ENCODE measurements around the gene GNPTG.

The GNPTG gene

DNA sequence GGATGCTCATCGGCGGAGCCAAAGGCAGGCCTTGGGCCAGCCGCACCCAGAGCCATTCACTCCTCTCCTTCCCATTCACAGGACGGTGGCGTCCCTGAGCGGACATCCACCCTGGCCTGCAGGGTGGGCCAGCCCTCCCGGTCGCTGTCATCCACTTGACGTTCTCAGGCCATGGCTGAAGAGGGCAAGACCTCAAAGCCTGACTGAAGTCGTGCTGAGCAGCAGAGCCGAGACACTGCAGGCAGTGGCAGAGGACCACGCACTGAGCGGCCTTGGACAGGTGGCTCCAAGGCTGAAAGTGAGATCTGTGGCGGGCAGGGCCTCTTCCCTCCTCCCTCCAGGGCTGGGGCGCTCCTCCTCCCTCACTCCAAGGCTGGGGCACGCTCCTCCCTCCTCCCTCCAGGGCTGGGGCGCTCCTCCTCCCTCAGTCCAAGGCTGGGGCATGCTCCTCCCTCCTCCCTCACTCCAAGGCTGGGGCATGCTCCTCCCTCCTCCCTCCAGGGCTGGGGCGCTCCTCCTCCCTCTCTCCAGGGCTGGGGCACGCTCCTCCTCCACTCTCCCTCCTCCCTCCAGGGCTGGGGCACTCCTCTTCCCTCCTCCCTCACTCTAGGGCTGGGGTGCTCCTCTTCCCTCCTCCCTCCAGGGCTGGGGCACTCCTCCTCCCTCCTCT lies 24.1 kb downstream of the GNPTG start:
- no peak for DNase-seq

DNA sequence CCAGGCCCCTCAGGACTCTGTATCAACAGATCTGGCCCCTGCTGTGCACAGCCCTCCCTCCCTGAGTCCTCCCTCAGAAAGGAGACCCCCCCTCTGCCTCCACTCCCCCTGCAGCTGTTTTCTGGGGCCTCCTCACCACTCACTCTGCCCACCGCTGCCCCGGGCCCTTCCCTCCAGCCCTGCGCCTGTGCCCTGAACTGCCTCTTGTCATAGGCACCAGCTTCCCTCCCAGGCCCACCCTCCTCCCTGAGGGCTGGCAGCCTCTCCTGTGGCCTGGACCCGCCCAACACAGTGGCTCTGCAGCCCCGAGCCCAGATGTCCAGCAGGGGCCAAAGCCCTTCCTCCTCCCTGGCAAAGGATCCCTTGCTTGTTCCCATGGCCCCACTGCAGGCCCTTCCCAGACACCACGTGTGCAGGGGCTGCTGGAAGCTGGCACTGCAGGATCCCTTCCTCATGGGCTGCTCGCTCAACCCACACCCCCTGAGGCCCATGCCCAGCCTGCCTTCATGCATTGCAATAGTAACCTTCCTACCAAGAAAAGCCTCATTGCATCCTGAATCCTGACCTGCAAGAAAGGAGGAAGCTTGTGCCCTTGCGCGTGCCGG lies 25.8 kb downstream of the GNPTG start:
- DNase-seq = no peak

DNA sequence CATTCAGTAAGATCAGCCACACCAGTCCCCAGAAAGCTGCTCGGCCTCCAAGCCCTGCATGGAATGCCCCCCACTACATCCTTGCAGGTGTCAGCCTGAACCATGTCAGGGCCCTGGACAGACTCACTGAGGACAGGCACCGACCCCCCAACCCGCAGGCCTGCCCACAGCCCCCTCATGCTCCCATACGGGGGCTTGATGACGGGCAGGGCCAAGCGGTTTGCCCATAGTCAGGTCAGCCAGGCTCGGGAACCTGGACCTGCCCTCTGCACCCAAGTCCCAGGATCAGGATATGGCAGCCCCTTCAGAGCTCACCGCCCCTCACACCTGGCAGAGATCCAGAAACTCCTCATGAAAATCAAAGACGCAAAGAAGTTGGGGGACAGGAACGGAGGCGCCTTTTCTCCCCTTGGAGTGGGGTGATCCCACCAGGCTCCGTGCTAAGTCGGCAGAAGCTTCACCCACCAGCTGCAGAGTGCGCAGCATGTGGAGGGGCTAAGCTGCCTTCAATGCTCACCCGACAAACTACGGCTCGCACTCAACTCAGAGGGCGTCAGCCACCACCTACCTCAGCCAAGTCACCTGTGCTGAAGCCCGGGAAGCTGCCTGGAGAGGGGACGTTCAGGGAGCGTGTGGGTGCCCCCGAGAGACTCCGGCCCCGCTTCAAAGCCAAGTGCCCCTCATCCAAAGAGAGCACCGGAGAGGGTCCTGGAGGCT lies 26.5 kb downstream of the GNPTG start:
- DNase-seq = no peak

DNA sequence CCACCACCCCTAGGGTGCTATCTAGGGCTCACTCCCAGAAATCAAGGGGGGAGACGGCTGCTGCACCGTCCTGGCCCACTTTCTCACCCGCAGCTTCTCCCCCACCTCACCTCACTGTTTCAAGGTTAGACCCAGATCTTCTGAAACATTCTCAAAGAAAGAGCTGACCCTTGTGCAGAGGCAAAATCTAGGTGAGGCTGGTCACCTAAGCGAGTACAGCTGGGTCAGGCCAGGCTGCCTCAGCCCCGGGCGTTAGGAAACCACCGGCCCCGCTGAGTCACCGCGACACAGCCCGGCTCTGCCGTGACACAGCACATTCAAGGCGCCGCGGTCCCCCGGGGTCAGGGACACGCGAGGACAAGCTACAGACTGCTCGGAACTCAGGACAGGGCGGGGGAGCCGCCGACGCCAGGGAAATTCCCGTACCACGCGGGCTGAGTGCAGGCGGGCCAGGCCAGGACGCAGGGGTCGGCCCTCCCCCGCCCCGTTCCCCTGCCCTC lies 27.1 kb downstream of the GNPTG start:
- no peak for DNase-seq

DNA sequence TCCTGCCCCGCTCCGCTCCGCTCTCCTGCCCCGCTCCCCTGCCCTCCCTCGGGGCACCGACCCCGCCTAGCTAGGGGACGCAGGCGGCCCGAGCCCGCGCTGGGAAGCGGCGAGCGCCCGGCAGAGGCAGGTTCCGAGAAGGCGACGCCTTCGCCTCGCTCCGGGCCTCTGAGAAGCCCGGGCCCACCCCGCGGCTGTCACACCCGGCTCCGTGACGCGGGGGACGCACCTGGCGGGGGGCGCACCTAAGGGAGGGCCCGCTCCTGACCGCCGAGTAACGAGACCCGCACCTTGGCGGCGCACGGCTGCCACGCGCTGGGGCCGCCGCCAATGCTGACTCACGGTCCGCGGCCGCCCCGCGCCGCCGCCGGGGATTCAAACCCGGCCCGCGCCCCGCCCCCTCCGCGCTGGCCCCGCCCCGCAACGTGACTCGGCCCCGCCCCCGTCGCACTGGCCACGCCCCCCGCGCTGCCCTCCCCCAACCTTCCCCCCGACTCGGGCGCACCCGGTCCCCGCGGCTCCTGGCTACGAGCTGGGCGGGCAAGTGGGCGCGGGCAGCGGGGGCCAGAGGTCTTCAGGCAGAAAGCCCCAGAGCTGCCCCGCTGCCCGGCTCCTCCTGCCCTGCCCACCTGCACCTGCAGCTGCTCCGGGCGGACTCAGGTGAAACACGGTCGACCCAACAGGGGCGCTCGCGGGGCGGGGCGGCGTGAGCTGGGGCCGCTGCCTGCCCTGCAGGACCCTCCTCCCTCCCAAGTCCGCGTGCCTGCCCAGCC lies 27.8 kb downstream of the GNPTG start:
- DNase-seq = no peak

DNA sequence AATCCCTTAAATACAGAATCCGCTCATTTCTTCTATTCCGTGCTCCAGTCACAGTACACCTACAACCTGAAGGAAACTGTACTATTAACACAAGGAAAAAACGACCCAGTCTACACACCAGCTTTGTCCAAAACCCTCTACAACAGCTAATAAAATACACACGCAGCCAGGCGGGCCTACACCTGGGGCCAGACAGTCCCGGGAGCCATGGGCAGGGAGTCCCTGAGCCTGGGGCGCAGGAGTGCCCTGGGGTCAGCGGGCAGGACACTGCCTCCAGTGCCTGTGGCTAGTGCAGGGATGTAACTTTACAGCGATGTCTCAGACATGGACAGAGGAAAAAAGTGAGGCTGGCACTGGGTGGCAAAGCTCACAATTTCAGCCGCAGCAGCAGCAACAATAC lies 28.5 kb downstream of the GNPTG start:
- DNase-seq = no peak

DNA sequence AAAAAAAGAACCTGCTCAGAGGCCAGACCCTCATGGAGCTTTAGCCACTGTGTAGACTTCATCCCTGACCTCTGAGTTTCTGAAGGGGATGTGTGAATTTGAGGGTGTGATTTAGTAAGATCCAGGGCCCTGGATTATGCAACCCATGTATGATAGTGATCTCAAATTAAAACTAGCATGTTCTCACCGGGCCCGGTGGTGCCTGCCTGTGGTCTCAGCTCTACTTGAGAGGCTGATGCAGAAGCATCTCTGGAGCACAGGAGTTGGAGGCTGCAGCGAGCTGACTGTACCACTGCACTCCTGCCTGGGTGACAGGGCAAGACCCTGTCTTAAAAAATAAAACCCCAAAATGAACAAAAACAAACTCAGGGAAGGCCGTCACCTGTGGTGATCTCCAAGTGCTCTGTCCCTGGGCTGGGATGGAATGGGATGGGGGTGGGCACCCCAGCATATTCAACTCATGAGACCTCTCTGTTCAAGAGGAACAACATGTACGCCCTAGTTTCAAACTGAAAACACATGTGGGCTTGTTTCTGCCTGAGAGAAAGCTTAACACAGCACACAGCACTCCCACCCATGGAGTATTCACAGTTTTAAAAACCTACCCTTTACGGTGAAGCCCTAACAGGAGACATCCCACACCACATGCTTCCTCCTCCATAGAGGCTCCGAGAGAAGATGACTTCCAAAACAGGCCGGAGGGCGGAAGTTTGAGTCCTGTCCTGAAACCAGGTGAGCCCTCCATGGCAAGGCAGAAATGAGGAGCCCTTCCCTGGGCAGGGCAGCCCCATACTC lies 30.1 kb downstream of the GNPTG start:
- no peak for DNase-seq

DNA sequence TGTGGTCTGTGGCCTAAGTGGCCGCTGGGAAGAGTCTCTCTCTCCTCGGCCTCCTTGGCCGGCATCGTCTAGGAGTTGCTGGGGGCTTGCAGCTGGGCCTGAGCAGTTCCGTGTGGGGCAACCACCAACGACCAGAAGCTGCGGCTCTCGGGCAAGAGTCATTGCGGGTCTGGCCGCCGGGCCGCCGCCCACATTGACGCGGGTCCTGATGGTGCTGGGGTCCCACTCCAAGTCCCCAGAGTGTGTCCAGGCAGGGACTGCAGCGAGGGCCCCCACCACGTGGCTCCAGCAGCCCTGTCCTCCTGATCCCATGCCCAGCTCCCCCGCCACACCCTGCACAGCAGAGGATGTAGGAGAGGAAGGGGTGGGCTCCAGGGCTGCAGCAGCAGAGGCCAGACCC lies 31.8 kb downstream of the GNPTG start:
- DNase-seq = no peak

DNA sequence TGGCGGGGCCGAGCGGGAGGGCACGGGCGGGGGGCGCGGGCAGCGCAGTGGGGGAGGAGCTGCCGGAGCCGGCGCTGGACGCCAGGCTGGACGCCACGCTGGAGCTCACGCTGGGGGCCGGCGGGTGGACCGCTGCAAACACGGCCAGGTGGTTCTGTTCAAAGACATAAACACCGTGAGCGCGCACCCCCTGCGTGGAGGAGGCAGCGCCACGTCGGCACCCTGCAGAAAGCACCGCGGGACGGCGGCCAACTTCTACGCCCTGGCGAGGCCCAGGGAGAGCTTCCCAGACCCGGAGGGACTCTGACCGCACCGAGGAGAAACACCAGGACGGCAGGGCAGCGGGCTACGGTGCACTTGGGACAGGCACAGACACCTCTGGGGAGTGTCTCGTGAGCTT lies 33.5 kb downstream of the GNPTG start:
- DNase-seq = no peak

DNA sequence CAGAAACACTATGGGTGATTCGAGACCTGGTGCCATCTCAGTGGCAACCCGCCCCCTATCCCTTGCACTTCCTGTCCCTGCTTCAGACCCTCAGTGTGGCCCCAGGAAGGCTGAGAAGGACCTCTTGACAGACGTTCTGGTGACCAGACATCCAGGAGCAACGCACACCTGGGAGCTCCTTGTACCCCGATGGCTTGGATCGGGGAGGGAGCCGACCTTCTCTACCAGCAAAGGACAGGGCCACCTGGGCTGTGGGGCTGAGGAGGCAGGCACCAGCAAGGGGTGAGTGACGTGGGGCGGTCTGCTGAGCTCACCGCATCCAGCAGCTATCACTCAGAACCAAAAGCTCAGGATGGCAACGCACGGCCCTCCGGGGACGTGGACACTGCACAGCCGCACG lies 35.6 kb downstream of the GNPTG start:
- no peak for DNase-seq

DNA sequence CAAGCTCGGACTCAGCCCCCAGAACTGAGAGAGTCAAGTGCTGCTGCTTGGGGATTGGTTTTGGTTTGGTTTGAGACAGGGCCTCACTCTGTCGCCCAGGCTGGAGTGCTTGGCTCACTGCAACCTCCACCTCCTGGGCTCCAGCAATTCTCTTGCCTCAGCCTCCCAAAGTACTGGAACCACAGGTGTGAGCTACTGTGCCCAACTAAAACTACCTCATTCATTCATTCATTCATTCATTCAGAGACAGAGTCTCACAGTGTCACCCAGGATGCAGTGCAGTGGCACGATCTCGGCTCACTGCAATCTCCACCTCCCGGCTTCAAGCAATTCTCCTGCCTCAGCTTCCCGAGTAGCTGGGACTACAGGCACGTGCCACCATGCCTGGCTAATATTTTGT lies 38.0 kb downstream of the GNPTG start:
- no peak for DNase-seq

DNA sequence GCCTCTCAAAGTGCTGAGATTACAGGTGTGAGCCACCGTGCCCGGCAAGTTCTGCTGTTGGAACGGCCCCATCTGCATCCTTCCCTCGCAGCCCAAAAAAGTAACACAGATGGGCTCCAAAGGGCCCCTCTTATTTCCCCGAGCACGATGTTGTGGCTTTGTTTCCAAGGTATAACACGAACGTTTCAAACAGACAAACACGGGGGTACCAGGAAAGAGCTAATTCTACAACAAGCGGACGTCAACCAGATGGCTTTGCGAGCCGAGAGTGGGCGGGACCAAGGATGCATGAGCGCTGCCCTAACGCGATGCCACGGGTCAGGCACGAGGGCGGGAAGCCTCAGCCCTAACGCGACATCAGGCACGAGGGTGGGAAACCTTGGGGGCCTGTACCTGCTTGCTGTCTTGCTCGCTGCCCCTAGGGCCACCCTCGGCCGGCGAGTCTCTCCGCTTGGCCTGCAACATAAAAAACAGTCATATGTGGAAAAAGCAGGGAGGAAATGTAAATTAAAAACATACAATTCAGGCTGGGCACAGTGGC lies 38.6 kb downstream of the GNPTG start:
- DNase-seq = no peak

DNA sequence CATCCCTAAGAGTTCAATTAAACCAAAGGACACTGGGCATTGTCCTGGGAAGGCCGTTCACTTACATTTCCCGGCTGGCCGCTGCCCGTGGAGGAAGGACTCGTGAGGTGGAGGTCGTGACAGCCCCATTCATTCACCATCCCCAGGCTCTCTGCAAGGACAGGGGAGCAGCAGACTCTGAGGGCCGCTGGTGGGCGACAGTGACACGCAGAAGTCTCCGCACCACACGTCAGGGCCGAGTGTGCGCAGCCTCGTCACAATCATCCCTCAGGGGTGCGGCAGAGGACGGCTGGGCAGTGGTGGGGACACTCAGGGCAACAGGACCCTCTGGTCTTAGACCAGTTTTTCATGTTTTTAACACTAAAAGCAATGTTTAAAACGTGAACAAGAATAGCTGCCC lies 41.1 kb downstream of the GNPTG start:
- no peak for DNase-seq

DNA sequence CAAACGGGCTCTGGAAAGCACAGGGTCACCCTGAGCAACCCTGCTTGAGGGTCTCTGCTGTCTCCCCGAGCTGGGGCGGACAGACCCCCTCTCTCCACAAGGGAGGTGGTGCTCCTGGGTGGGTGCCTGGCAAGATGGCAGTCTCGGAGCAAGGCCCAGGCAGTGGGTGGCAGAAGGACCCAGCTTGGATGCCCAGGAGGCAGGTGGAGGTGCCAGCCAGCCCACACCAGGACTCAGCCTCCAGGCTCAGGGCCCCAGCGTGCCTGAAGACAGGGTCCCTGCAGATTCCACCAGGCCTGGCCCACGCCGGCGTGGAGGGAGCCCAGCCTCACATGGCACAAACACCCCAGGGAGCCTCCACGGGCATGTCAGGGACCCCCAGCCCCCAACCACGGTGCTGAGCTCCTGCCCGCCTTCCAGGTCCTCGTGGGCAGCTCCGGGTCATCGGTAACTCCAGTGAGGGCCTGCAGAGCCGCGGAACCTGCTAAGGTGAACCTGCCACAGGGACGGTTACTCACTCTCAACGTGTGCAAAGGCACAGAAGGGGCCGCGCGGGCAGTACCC lies 42.0 kb downstream of the GNPTG start:
- DNase-seq = no peak

DNA sequence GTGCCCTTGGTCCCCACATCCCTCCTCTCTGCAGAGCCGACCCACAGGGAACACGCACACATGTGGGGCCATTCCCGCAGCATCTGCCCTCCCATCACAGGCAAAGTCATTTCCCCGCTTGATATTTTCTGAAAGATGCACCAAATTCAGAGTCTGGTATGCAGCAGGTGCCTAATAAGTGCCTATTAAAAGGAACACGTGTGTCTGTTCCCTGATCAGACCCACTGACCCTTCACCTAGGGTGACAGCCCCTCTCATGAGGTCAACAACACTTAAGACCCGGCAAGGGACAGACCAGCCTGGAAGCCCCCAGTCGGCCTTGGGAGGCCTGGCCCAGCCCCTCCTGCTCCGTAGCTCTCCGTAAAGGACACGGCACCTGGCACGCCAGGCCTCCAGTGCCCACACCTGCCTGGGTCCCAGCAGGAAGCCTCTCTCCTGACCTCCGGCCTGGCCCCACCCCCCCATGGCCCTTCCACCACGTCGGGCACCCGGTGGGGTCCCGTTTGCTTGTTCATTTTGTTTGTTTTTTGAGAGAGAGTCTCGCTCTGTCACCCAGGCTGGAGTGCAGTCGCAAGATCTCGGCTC lies 42.7 kb downstream of the GNPTG start:
- DNase-seq = no peak

DNA sequence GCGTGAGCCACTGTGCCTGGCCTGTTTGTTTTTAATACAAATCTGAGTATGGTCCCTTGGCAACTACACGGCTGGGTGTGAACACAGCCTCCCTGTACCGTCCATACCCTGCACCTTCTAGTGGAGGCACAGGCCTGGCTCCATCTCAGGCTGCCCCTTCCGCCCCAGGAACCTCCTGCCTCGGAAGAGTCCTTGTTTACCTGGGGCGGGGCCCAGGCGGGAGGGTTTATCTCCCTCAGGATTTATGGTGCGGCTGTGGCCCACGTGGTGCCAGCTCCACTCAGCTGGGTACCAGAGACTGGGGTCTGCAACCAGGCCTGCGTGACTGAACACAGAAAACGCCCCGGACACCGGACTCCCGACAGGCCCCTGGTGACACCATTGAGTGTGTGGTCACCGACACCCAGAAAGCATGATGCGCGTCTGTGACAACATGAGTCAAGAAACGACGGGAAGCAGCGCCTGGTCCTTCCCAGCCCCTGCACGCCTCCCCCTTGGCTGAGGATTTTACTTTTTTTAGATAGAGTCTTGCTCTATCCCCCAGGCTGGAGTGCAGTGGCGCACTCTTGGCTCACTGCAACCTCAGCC lies 43.8 kb downstream of the GNPTG start:
- DNase-seq = no peak

DNA sequence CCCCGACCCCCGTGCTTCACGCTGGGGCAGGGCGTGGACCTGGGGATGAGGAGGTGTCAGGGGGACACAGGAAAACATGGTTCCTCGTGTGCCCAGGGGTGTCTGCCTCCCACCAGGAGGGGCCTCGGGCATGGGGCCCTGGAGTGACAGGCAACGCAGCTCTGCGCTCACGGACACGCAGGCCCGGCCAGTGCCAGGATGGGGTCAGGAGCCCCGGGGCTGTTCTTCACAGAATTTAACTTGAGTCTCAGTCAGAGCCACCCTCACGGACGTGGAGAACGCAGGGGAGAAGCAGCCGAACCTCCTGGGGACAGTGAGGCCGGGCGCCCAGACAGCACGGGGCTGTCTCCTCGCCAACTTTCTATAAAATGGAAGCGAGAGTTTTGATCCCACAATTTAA lies 46.0 kb downstream of the GNPTG start:
- no peak for DNase-seq

DNA sequence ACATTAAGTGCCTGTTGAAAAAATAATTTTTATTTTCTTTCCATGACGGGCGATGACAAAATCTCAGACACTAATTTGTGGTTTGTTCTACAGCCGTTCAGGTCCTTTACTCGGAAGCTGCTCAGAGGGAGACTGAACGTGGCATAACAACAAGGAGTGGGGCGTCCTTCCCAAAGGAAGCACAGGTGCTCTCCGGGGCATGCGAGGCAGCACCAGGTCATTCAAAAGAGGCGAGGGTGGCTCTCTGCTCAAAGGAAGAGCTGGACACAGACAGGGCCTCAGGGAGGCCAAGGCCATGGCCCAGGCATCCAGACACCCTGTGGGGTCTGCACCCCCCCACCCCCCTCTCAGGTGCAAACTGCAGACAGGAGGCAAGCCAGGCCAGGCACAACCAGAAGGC lies 46.6 kb downstream of the GNPTG start:
- DNase-seq = no peak

DNA sequence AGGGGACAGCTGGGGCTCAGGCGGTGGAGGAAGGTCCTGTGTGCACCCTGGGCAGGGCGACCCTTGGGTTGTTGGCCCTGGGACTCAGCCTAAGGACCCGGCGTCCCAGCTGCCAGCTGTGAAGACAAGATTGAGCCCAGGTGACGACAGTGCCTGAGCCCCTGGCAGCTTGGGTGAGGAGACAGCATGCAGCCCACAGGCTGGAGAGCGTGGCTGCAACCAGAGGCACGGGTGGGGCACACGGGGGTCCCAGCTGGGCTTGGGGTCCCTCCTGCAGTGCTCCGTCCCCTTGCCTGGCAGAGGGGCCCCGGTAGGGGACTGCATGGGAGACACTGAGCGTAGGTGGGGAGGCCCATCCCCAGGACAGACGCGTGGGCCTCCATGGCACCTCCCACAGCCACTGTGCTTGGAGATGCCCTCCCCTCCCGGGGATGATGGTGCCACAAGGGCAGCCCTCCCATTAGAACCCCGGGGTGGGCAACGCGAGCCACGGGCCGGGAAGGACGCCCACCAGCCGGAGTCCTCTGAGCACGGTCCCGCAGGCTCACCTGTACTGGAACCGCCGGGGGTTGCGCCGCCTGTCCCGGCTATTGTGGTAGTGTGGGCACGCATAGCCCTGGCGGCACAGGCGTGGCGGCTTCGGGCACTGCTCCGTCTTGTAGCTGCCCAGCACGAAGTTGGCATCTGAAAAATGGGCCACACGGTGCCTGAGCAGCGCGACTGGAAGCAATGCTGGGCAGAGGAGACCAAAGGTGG lies 47.3 kb downstream of the GNPTG start:
- DNase-seq = no peak

DNA sequence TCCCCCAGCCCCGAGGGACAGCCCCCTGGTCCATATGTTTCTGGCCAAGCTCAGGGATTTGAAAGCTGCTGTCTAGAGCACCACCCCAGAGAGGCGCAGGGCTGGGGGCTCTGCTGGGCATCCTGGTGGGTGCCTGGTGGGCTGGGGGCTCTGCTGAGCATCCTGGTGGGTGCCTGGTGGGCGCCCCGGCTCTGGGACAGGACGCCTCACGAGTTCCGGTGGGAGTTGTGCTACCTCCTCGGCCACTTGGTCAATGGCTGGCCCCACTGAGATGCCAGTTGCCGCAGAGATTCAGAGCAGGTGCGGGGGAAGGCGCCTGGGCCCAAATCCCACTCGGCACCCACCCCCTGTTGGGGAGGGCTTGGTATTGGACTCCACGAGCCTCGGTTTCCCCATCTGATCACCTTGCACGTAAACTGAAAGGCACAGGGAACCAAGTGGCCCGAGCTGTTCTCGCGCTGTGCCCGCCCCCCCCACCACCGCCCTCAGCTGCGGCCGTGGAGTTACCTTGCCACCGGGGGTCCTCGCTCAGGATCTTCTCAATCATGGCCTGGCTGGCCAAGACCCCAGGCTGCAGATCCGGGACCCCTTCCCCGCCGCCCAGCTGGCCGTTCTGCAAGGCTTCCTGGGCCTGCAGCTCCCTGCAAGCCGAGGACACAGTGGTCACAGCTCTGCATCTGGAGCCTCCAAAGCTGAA lies 49.5 kb downstream of the GNPTG start:
- DNase-seq = no peak
